Lower lobe of right lung (tissue), 2 donors: ENCODE results near the gene CGNL1. TPM values are rescaled to one million over a fixed set of nuclear protein-coding genes. Genes with fewer than 3 reads are reported as not detected.
A peak's percentile ranks its signal among the peaks of the same experiment; 100 is the strongest.

Experiments used
- ATAC-seq, 2 donors: fragments of 200-7000 bp; cut with Tn5 transposase; one replicate each; pipeline ENCODE4 v1.9.1; 2020 to 2022; ENCODE audit warnings: mild to moderate bottlenecking in 2 of 2, moderate library complexity in 2 of 2
- DNase-seq: peaks from one replicate; pipeline ENCODE4 v3.0.0-alpha.2; 2020
- H3K27ac ChIP-seq: fragments of 200-600 bp; one replicate; pipeline ENCODE4 v1.8.0; 2022
- H3K27me3 ChIP-seq: fragments of 200-600 bp; one replicate; pipeline ENCODE4 v1.8.0; 2022; ENCODE audit warnings: low read depth
- H3K36me3 ChIP-seq: fragments of 200-600 bp; one replicate; pipeline ENCODE4 v1.8.0; 2022; ENCODE audit warnings: mild to moderate bottlenecking
- H3K4me1 ChIP-seq: fragments of 200-600 bp; one replicate; pipeline ENCODE4 v1.8.0; 2022
- H3K4me3 ChIP-seq: fragments of 200-600 bp; one replicate; pipeline ENCODE4 v1.8.0; 2022; ENCODE audit warnings: mild to moderate bottlenecking
- H3K9me3 ChIP-seq: fragments of 200-600 bp; one replicate; pipeline ENCODE4 v1.8.0; 2022
- CTCF ChIP-seq: fragments of 200-600 bp; IDR thresholded peaks from one replicate; pipeline ENCODE4 v1.8.0; 2022; ENCODE audit warnings: antibody characterized with exemption, mild to moderate bottlenecking
- intact Hi-C: fragments of 100-400 bp; cut with DNase I; formaldehyde crosslinking; loops from one replicate; pipeline ENCODE4 v1.11.0; 2022
- total RNA-seq: library from RNA; stranded (reverse); fragmentation: NEBNext Ultra II Directional; extraction: Animal tissue kit (Norgen Biotek cat#: 25700); gene quantifications from one replicate; pipeline ENCODE4 v1.2.1, GENCODE V29; 2021
- donor health status: DM: no; HTN: yes; CAD: no; lungs with severe emphysema.

The CGNL1 gene
- total RNA-seq, 1 donor from 2014 or later, result 46.0 TPM

DNA sequence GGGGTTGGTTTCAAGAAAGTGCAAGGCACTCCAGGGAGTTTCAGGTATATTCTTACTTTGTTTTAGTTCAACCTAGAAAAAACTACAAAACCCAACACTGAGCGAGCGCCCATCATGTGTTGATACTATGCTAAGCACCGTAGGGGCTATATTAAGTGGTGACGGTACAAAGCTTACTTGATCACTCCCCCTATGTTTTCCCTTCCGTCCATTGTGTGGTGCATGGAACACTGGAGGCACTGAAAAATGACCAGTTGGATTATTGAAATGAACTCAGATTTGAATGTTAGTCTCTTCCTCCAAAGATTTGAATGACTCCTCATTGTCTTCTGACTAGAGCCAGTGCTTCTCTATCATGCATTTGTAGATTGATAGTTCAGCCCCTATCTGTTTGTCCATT, 222.0 kb downstream of the CGNL1 start:
- peak overlapping the region; percentile 70 for H3K27ac ChIP-seq
- peaks cover 22% of the 10 kb centered on the region for H3K4me1 ChIP-seq
- no peaks in the 10 kb centered on the region for H3K36me3 ChIP-seq
- no peak overlapping the region for H3K4me3 ChIP-seq
- TF ChIP-seq CTCF, result no peak
- ATAC-seq, result no peak
- no peaks in the 10 kb centered on the region for H3K9me3 ChIP-seq
- intact Hi-C loops, result no loop called here
- H3K27me3 ChIP-seq, result no peaks in the 10 kb centered on the region
- no peak for DNase-seq

DNA sequence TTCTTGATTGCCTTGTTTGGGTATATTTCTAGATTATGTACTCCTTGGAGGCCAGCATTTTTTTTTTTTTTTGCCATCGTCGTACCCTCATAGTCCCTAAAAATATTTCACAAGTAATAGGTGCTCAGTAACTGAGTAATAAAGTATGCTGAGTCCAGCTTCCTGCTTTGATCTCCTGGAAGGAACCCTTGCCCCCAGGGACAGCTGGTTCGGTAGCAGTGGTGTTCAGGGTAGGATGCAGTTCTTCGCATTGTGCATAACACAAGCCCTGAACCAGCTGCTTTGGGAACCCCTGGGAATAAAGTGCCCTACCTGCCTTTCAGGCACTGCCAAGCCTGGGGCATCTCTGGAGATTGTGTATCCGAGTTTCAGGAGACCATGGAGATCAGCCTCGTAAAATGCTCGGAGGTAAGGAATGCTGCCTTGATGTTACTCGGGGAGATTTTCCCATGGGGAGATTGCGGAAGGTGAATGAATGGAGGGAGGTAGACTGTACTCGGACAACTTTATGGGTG, 223.0 kb downstream of the CGNL1 start:
- no peak for DNase-seq
- ATAC-seq, result no peak
- intact Hi-C loops, result no loop called here
- H3K4me1 ChIP-seq, result peaks cover 22% of the 10 kb centered on the region
- H3K27me3 ChIP-seq, result no peaks in the 10 kb centered on the region
- no peaks in the 10 kb centered on the region for H3K9me3 ChIP-seq
- no peaks in the 10 kb centered on the region for H3K36me3 ChIP-seq
- H3K27ac ChIP-seq, result peak overlapping the region; percentile 70
- H3K4me3 ChIP-seq, result no peak overlapping the region
- TF ChIP-seq CTCF, result no peak

GRCh38 chr15:57600197-57600596, 223.9 kb downstream of the CGNL1 start:
- Histone ChIP-seq H3K4me1 (peaks cover 16% of the 10 kb centered on the region), H3K27ac (no peak overlapping the region), H3K9me3 (no peaks in the 10 kb centered on the region), H3K4me3 (no peak overlapping the region), H3K27me3 (no peaks in the 10 kb centered on the region), H3K36me3 (no peaks in the 10 kb centered on the region)
- ATAC-seq (no peak), DNase-seq (no peak)
- TF ChIP-seq CTCF, result no peak
- intact Hi-C loops, result no loop called here

Other genes with a start within 250 kb of the CGNL1 start
- gene MYZAP, start 215.4 kb downstream of the CGNL1 start, total RNA-seq, result 41.3 TPM